HepG2 (cell line): ENCODE data around the gene PIK3CG. TPM values are rescaled to one million over a fixed set of nuclear protein-coding genes. Genes with fewer than 3 reads are reported as not detected.

ENCODE experiments used
- ATAC-seq: fragments of 200-7000 bp; cut with Tn5 transposase; 3 replicates; pipeline ENCODE4 v1.9.1; 2020; ENCODE audit warnings: mild to moderate bottlenecking, moderate library complexity
- BruUV-seq: library from RNA; stranded (reverse); fragments of 400-500 nt; replicated peaks from 2 replicates; lab custom pipeline; 2021; lab: Mats Ljungman, UMichigan
- CTCF ChIA-PET: fragments of 300-600 bp; formaldehyde crosslinking; extraction: SDS; loops from one replicate; lab custom pipeline; 2021; ENCODE audit warnings: low total read pairs, inconsistent platforms, low intra/inter-chr PET ratio; lab: Yijun Ruan, JAX
- POLR2A ChIA-PET: fragments of 350-600 bp; sonication (Branson Sonifier 250); formaldehyde crosslinking; loops from one replicate; lab custom pipeline; 2020; ENCODE audit warnings: antibody characterized with exemption, inconsistent platforms; lab: Yijun Ruan, JAX
- DNase-seq: peaks from one replicate; pipeline ENCODE4 v3.0.0-alpha.2; 2015; ENCODE audit warnings: low spot score
- FAIRE-seq: peaks from 3 replicates; lab custom pipeline; 2011; peaks lifted over from hg19 to GRCh38; lab: Jason Lieb, UNC
- H2AFZ ChIP-seq: one replicate; pipeline ENCODE4 v1.6.1; 2011; ENCODE audit warnings: low read length, inconsistent platforms
- H3K27ac ChIP-seq: fragments of 300-600 bp; 3 replicates; pipeline ENCODE4 v1.8.0; 2011; ENCODE audit warnings: mixed run types, mild to moderate bottlenecking, mixed read lengths, low read length, inconsistent platforms; ENCODE audit not compliant: insufficient read depth; ENCODE audit errors: extremely low read length
- H3K27me3 ChIP-seq, 2 experiments: fragments of 200-600 bp in 1 of 2; 2 replicates in 1 of 2; 3 replicates in 1 of 2; pipeline versions ENCODE4 v1.6.0 to v1.8.0; 2011; ENCODE audit warnings: low read length in 2 of 2, mild to moderate bottlenecking in 2 of 2, moderate library complexity in 2 of 2, inconsistent platforms in 1 of 2; ENCODE audit not compliant: insufficient read depth in 2 of 2, control insufficient read depth in 1 of 2
- H3K36me3 ChIP-seq, 2 experiments: fragments of 200-600 bp in 1 of 2; replicated peaks in 1 of 2; 2 replicates in 1 of 2; 3 replicates in 1 of 2; pipeline versions ENCODE4 v1.5.1 to v1.8.0; 2011; ENCODE audit warnings: low read length in 2 of 2, inconsistent platforms in 1 of 2; ENCODE audit not compliant: insufficient read depth in 2 of 2, control insufficient read depth in 1 of 2
- H3K4me1 ChIP-seq: 2 replicates; pipeline ENCODE4 v1.5.1; 2012; ENCODE audit warnings: low read length, inconsistent platforms; ENCODE audit not compliant: insufficient read depth
- H3K4me2 ChIP-seq: 2 replicates; pipeline ENCODE4 v1.6.0; 2011; ENCODE audit warnings: low read depth, low read length, inconsistent platforms
- H3K4me3 ChIP-seq, 3 experiments: fragments of 200-600 bp in 1 of 3; sonication (generic), shearing (Covaris generic) in 1 of 3; replicated peaks in 1 of 3; 2 replicates each; pipeline ENCODE4 v1.5.1; 2011 to 2016; ENCODE audit warnings: low read length in 3 of 3, inconsistent platforms in 2 of 3, low read depth in 2 of 3, mild to moderate bottlenecking in 2 of 3, control low read depth in 1 of 3, mixed read lengths in 1 of 3; ENCODE audit not compliant: insufficient read depth in 1 of 3
- H3K79me2 ChIP-seq: one replicate; pipeline ENCODE4 v1.6.1; 2011; ENCODE audit warnings: low read length, inconsistent platforms; ENCODE audit not compliant: insufficient read depth
- H3K9ac ChIP-seq: 2 replicates; pipeline ENCODE4 v1.6.0; 2011; ENCODE audit warnings: mild to moderate bottlenecking, low read depth, low read length, inconsistent platforms; ENCODE audit not compliant: insufficient read depth
- H3K9me3 ChIP-seq: 2 replicates; pipeline ENCODE4 v1.5.1; 2012; ENCODE audit warnings: mild to moderate bottlenecking, low read length
- H4K20me1 ChIP-seq: 2 replicates; pipeline ENCODE4 v1.6.0; 2011; ENCODE audit warnings: inconsistent platforms, mild to moderate bottlenecking, low read length, moderate library complexity; ENCODE audit not compliant: insufficient read depth
- CHD4 ChIP-seq: fragments of 200-600 bp; sonication (generic); IDR thresholded peaks from 2 replicates; pipeline ENCODE4 v1.7.0; 2017; ENCODE audit warnings: mild to moderate bottlenecking, low read length, borderline replicate concordance
- ESRRA ChIP-seq: sonication (generic); formaldehyde crosslinking; IDR thresholded peaks from 2 replicates; pipeline ENCODE4 v1.5.1; 2020; ENCODE audit warnings: mild to moderate bottlenecking, low read depth, missing genetic modification reagents
- FOXK1 ChIP-seq: sonication (generic); formaldehyde crosslinking; IDR thresholded peaks from 2 replicates; pipeline ENCODE4 v1.4.0; 2020; ENCODE audit warnings: low read depth, missing genetic modification reagents, borderline replicate concordance
- HMG20B ChIP-seq: conservative IDR thresholded peaks from 2 replicates; pipeline ENCODE4 v1.6.1; 2016; ENCODE audit warnings: missing genetic modification reagents, missing compliant biosample characterization
- NBN ChIP-seq: fragments of 450-650 bp; conservative IDR thresholded peaks from 2 replicates; pipeline ENCODE4 v1.6.1; 2017
- NFKBIZ ChIP-seq: IDR thresholded peaks from 2 replicates; pipeline ENCODE4 v1.6.1; 2018; ENCODE audit warnings: missing genetic modification reagents, missing compliant biosample characterization
- SIX4 ChIP-seq: sonication (generic); formaldehyde crosslinking; IDR thresholded peaks from 2 replicates; pipeline ENCODE4 v1.4.0; 2020; ENCODE audit warnings: missing genetic modification reagents
- SP1 ChIP-seq, 2 experiments: fragments of 450-650 bp in 1 of 2; sonication (generic) in 1 of 2; formaldehyde crosslinking in 1 of 2; IDR thresholded peaks; 2 replicates each; pipeline versions ENCODE4 v1.4.0 to v1.6.1; 2016 to 2020; ENCODE audit warnings: missing genetic modification reagents in 1 of 2
- ZC3H13 ChIP-seq: sonication (generic); formaldehyde crosslinking; IDR thresholded peaks from 2 replicates; pipeline ENCODE4 v1.8.1; 2023; ENCODE audit warnings: mild to moderate bottlenecking, missing genetic modification reagents, moderate library complexity
- ZFYVE20 ChIP-seq: sonication (generic); formaldehyde crosslinking; IDR thresholded peaks from 2 replicates; pipeline ENCODE4 v1.8.0; 2023; ENCODE audit warnings: low read depth, mild to moderate bottlenecking, moderate library complexity, missing genetic modification reagents, borderline replicate concordance
- ZMYM3 ChIP-seq: sonication (generic); formaldehyde crosslinking; IDR thresholded peaks from 2 replicates; pipeline ENCODE4 v1.5.1; 2020; ENCODE audit warnings: mild to moderate bottlenecking, missing genetic modification reagents
- ZNF3 ChIP-seq: IDR thresholded peaks from 2 replicates; pipeline ENCODE4 v1.7.0; 2017; ENCODE audit warnings: inconsistent platforms
- ZNF350 ChIP-seq: sonication (generic); formaldehyde crosslinking; IDR thresholded peaks from 2 replicates; pipeline ENCODE4 v1.4.0; 2020; ENCODE audit warnings: mild to moderate bottlenecking, low read depth, missing genetic modification reagents, borderline replicate concordance
- ZNF768 ChIP-seq: sonication (generic); formaldehyde crosslinking; IDR thresholded peaks from 2 replicates; pipeline ENCODE4 v1.4.0; 2020; ENCODE audit warnings: missing genetic modification reagents
- ZSCAN22 ChIP-seq: sonication (generic); formaldehyde crosslinking; IDR thresholded peaks from 2 replicates; pipeline ENCODE4 v1.4.0; 2020; ENCODE audit warnings: mild to moderate bottlenecking, missing genetic modification reagents
- WGBS: methylation state at CpG from one replicate; pipeline ENCODE4 v1.1.6; 2017; ENCODE audit warnings: low lambda C conversion rate; 5-methylcytosine and 5-hydroxymethylcytosine counted together
- in situ Hi-C: cut with HindIII; loops from 2 replicates; pipeline ENCODE4 v1.10.0; 2017; ENCODE audit warnings: low pct_unique_long_range_greater_than_20kb; ENCODE audit not compliant: extremely low pct_ligation_motif_present
- intact Hi-C: fragments of 100-400 bp; cut with micrococcal nuclease; formaldehyde crosslinking; loops from one replicate; pipeline ENCODE4 v1.10.0; 2022; ENCODE audit not compliant: unreplicated experiment
- polyA plus RNA-seq, 8 experiments: library from polyadenylated mRNA; depleted of rRNA in 3 of 8; stranded (reverse) in 7 of 8; unstranded in 1 of 8; fragments of >200 nt; fragmentation: Illumina TruSeq in 4 of 8; extraction: Trizol in 4 of 8; gene quantifications; 2 replicates each; pipeline versions ENCODE4 v1.2.1 to v1.2.3, GENCODE V29; 2011 to 2016; ENCODE audit warnings: low read depth in 4 of 8, missing spikeins in 1 of 8, mixed read lengths in 1 of 8; ENCODE audit not compliant: insufficient read depth in 1 of 8
- total RNA-seq, 5 experiments: library from RNA; depleted of rRNA; stranded (reverse); fragments of >200 nt; fragmentation: Illumina TruSeq; extraction: Trizol; gene quantifications; 2 replicates each; pipeline ENCODE4 v1.2.3, GENCODE V29; 2016; ENCODE audit warnings: low read depth in 1 of 5
- TF ChIP-seq, protein P1 (sequence below): sonication (generic); formaldehyde crosslinking; IDR thresholded peaks from 2 replicates; pipeline ENCODE4 v1.4.0; 2020; ENCODE audit warnings: missing genetic modification reagents
- TF ChIP-seq, protein P2 (sequence below): sonication (generic); formaldehyde crosslinking; IDR thresholded peaks from 2 replicates; pipeline ENCODE4 v1.8.1; 2022; ENCODE audit warnings: mild to moderate bottlenecking, missing genetic modification reagents
- TF ChIP-seq, protein P3 (sequence below): fragments of 450-650 bp; IDR thresholded peaks from 2 replicates; pipeline ENCODE4 v1.6.1; 2017; ENCODE audit warnings: mild to moderate bottlenecking

PIK3CG gene
- total and polyA plus RNA-seq, 2 of the 13 experiments (the other 11 are each of a cell fraction or from before 2014, with no cell fraction given) = not detected

DNA sequence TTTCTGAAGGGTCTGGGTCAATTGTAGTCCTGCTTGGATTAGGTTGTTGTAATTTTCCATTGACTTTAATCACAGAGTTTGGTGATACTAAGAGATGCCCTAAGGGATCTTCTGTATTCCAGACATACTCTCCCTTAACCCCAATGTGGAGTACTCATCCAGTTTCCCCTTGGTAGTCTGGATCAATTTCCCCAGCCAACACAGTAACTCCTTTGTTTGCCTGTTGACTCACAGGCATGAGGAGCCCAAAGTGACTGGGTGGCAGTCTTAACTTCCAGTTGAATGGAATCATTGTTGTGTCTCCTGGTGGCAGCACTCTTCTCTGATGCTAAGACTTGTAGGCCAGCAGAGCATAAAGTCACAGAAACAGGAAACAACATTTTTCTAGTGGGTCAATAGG is 41.5 kb upstream of the PIK3CG start (continued):
- TF ChIP-seq ESRRA (CRISPR knock-in tag) = no peak

DNA sequence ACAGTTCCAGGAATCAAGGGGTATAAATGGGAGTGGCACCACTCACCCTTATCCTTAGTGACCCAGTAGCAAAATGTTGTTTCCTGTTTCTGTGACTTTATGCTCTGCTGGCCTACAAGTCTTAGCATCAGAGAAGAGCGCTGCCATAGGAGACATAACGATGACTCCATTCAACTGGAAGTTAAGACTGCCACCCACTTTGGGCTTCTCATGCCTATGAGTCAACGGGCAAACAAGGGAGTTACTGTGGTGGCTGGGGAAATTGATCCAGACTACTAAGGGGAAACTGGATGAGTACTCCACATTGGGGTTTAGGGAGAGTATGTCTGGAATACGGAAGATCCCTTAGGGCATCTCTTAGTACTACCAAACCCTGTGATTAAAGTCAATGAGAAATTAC is 40.6 kb upstream of the PIK3CG start:
- no peaks in the 10 kb centered on the region for H3K79me2 ChIP-seq
- 31% methylated on average over 4 of the region's 4 CpGs for WGBS
- ATAC-seq (no peak), FAIRE-seq (no peak), DNase-seq (no peak)
- no peaks in the 10 kb centered on the region; the same call in 1 of the 2 replicates for H3K9me3 ChIP-seq
- ChIA-PET POLR2A (no interaction called here), CTCF (no interaction called here)
- H3K4me1 ChIP-seq = no peaks in the 10 kb centered on the region
- H3K27me3 ChIP-seq = no peaks in the 10 kb centered on the region
- no peak overlapping the region for H3K9ac ChIP-seq
- in situ Hi-C loops (no loop called here), intact Hi-C loops (no loop called here)
- no peak overlapping the region for H2AFZ ChIP-seq
- no TSS peak for BruUV-seq
- TF ChIP-seq ZFYVE20 (CRISPR knock-in tag) = no peak
- no peak for TF ChIP-seq ZC3H13 (CRISPR knock-in tag)
- TF ChIP-seq ZSCAN22 = no peak
- TF ChIP-seq CHD4 = no peak
- no peak for TF ChIP-seq ZNF768 (CRISPR knock-in tag)
- TF ChIP-seq, protein P1, sequence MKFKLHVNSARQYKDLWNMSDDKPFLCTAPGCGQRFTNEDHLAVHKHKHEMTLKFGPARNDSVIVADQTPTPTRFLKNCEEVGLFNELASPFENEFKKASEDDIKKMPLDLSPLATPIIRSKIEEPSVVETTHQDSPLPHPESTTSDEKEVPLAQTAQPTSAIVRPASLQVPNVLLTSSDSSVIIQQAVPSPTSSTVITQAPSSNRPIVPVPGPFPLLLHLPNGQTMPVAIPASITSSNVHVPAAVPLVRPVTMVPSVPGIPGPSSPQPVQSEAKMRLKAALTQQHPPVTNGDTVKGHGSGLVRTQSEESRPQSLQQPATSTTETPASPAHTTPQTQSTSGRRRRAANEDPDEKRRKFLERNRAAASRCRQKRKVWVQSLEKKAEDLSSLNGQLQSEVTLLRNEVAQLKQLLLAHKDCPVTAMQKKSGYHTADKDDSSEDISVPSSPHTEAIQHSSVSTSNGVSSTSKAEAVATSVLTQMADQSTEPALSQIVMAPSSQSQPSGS (CRISPR knock-in tag) = no peak
- no peak for TF ChIP-seq SP1 (IDR thresholded peaks at IDR 0.05)
- TF ChIP-seq SP1 (CRISPR knock-in tag; IDR thresholded peaks at IDR 0.05) = no peak
- no peak for TF ChIP-seq SIX4
- no peak for TF ChIP-seq NFKBIZ (CRISPR knock-in tag)
- no peak for TF ChIP-seq ZMYM3 (CRISPR knock-in tag)
- no peak for TF ChIP-seq ZNF3 (CRISPR knock-in tag)
- TF ChIP-seq ZNF350 (CRISPR knock-in tag) = no peak
- TF ChIP-seq NBN = no peak
- no peak for TF ChIP-seq FOXK1 (CRISPR knock-in tag)
- TF ChIP-seq, protein P2, sequence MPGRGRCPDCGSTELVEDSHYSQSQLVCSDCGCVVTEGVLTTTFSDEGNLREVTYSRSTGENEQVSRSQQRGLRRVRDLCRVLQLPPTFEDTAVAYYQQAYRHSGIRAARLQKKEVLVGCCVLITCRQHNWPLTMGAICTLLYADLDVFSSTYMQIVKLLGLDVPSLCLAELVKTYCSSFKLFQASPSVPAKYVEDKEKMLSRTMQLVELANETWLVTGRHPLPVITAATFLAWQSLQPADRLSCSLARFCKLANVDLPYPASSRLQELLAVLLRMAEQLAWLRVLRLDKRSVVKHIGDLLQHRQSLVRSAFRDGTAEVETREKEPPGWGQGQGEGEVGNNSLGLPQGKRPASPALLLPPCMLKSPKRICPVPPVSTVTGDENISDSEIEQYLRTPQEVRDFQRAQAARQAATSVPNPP (CRISPR knock-in tag) = no peak
- TF ChIP-seq, protein P3, sequence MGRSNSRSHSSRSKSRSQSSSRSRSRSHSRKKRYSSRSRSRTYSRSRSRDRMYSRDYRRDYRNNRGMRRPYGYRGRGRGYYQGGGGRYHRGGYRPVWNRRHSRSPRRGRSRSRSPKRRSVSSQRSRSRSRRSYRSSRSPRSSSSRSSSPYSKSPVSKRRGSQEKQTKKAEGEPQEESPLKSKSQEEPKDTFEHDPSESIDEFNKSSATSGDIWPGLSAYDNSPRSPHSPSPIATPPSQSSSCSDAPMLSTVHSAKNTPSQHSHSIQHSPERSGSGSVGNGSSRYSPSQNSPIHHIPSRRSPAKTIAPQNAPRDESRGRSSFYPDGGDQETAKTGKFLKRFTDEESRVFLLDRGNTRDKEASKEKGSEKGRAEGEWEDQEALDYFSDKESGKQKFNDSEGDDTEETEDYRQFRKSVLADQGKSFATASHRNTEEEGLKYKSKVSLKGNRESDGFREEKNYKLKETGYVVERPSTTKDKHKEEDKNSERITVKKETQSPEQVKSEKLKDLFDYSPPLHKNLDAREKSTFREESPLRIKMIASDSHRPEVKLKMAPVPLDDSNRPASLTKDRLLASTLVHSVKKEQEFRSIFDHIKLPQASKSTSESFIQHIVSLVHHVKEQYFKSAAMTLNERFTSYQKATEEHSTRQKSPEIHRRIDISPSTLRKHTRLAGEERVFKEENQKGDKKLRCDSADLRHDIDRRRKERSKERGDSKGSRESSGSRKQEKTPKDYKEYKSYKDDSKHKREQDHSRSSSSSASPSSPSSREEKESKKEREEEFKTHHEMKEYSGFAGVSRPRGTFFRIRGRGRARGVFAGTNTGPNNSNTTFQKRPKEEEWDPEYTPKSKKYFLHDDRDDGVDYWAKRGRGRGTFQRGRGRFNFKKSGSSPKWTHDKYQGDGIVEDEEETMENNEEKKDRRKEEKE = no peak
- TF ChIP-seq HMG20B (CRISPR knock-in tag) = no peak
- no peak overlapping the region for H3K4me2 ChIP-seq
- no peak overlapping the region for H3K4me3 ChIP-seq
- H3K27ac ChIP-seq = no peak overlapping the region
- no peaks in the 10 kb centered on the region for H4K20me1 ChIP-seq
- H3K36me3 ChIP-seq = no peaks in the 10 kb centered on the region
